ENCODE results near the gene MSX1.

The MSX1 gene

GRCh38 chr4:4913147-4913561 is 53.7 kb downstream of the MSX1 start:
- DNase-seq (ENCODE audit: low read depth): no peak

Measured in non-pigmented ciliary epithelial cell (primary cell).